Natural killer cell treated with Interleukin-12 subunit alpha and Interleukin-12 subunit beta and Interleukin-15 and Interleukin-18, amount 100 ng/mL, for 72 hours (primary cell): ENCODE data around the gene BMPR1A. TPM values are rescaled to one million over a fixed set of nuclear protein-coding genes. Genes with fewer than 3 reads are reported as not detected.
A peak's percentile ranks its signal among the peaks of the same experiment; 100 is the strongest.
"Not testable (repeated sequence)": the region's sequence is repeated elsewhere in the genome, so short reads cannot be mapped to it uniquely, and the experiment has no call there.

Source experiments
- ATAC-seq, 2 donors: fragments of 150-1000 bp; cut with Tn5 transposase in 1 of 2; sonication (Bioruptor Pico), chemical (Tn5 transposase) in 1 of 2; 2 replicates each; pipeline ENCODE4 v1.10.0; 2021
- DNase-seq: peaks from one replicate; pipeline ENCODE4 v3.0.0; 2022; ENCODE audit warnings: low spot score
- H3K27ac Mint-ChIP-seq, 2 donors: 1 replicate in 1 of 2; 2 replicates in 1 of 2; pipeline ENCODE4 v1.8.0; 2022; ENCODE audit warnings: mixed read lengths in 2 of 2, mild to moderate bottlenecking in 1 of 2, moderate library complexity in 1 of 2
- H3K27me3 Mint-ChIP-seq, 2 donors: 1 replicate in 1 of 2; 2 replicates in 1 of 2; pipeline ENCODE4 v1.8.0; 2022; ENCODE audit warnings: mixed read lengths in 2 of 2
- H3K36me3 Mint-ChIP-seq: one replicate; pipeline ENCODE4 v1.8.0; 2022; ENCODE audit warnings: mixed read lengths
- H3K4me1 Mint-ChIP-seq, 2 donors: 1 replicate in 1 of 2; 2 replicates in 1 of 2; pipeline ENCODE4 v1.8.0; 2022; ENCODE audit warnings: low read depth in 2 of 2, mixed read lengths in 2 of 2, mild to moderate bottlenecking in 1 of 2
- H3K4me3 Mint-ChIP-seq: one replicate; pipeline ENCODE4 v1.8.0; 2022; ENCODE audit warnings: mixed read lengths
- H3K9me3 Mint-ChIP-seq: 2 replicates; pipeline ENCODE4 v1.8.0; 2022; ENCODE audit warnings: mixed read lengths
- total RNA-seq, 2 donors: library from RNA; stranded (reverse); gene quantifications; one replicate each; pipeline ENCODE4 v1.2.3, GENCODE V29; 2022

Gene BMPR1A
- total RNA-seq, 2 donors from 2014 or later: 8.2 to 11.5 TPM

DNA sequence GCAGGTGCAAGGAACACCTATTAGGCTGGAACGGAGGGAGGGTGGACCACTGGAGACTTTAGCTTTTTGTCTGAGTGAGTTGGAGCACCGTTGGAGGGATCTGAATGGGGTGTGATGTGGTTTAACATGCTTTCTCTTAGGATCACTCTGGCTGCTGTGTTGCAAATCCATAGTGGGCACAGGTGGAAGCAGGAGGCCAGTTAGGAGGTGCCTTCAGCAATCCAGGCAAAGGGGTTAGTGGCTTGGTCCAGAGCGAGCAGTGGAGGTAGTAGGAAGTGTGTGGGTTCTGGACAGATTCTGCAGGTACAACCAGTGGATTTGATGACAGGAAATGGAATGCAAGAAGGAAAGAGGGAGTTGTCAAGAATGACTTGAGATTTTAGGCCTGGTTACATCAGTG, 106.0 kb downstream of the BMPR1A start:
- Mint-ChIP-seq H3K36me3 (no peaks in the 10 kb centered on the region), H3K9me3 (no peaks in the 10 kb centered on the region), H3K4me3 (no peak overlapping the region), H3K27me3 (no peaks in the 10 kb centered on the region), H3K27ac (no peak overlapping the region), H3K4me1 (no peaks in the 10 kb centered on the region)
- DNase-seq: no peak
- no peak for ATAC-seq

GRCh38 chr10:86862786-86863483, 106.5 kb downstream of the BMPR1A start:
- no peaks in the 10 kb centered on the region for H3K27me3 Mint-ChIP-seq
- no peak overlapping the region for H3K4me3 Mint-ChIP-seq
- DNase-seq: no peak
- no peaks in the 10 kb centered on the region for H3K9me3 Mint-ChIP-seq
- H3K27ac Mint-ChIP-seq: no peak overlapping the region
- no peaks in the 10 kb centered on the region for H3K4me1 Mint-ChIP-seq
- no peak for ATAC-seq
- H3K36me3 Mint-ChIP-seq: no peaks in the 10 kb centered on the region

DNA sequence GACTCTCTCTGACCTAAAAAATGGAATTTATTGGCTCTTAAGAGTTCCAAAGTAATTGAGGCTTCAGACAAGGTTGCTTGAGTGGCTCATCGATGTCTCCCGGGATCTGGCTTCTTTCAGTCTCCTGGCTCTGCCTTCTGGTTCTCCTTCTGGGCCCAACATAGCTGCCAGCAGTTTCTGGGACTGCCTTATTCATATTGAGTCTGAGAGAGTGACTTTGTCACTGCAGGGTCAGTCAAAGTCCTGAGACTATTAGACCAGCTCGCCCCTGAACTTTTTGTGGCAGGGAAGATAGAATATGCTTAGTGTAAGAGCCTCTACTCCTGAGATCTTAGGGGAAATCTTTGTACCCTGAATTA, 107.0 kb downstream of the BMPR1A start:
- Mint-ChIP-seq H3K4me3 (no peak overlapping the region), H3K27me3 (no peaks in the 10 kb centered on the region), H3K4me1 (no peaks in the 10 kb centered on the region), H3K27ac (no peak overlapping the region), H3K9me3 (no peaks in the 10 kb centered on the region), H3K36me3 (no peaks in the 10 kb centered on the region)
- DNase-seq (no peak), ATAC-seq (no peak)

- not testable (repeated sequence) for H3K4me3 Mint-ChIP-seq, H3K27me3 Mint-ChIP-seq, H3K36me3 Mint-ChIP-seq, H3K9me3 Mint-ChIP-seq, ATAC-seq, H3K4me1 Mint-ChIP-seq, DNase-seq
- peak overlapping the region in 1 of 2 donors; percentile 53 for H3K27ac Mint-ChIP-seq
These were observed 108.8 kb downstream of the BMPR1A start for GRCh38 chr10:86865011-86865811.

DNA sequence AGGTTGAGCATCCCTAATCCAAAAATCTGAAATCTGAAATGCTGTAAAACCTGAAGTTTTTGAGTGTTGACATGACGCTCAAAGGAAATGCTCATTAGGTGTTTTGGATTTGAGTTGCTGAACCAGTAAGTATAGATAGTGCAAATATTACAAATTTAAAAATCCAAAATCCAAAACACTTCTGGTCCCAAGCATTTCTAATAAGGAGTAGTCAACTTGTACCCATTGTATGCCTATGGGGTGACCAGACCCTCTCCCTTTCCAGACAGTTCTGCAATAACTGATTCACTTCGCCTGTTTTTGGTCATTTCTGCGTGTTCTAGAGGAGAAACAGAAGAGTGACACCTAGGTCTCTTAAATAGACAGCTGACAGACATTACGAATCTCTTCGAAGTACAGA, 110.7 kb downstream of the BMPR1A start:
- H3K27me3 Mint-ChIP-seq: no peaks in the 10 kb centered on the region
- DNase-seq (no peak), ATAC-seq (no peak)
- H3K4me1 Mint-ChIP-seq: no peaks in the 10 kb centered on the region
- no peak overlapping the region for H3K27ac Mint-ChIP-seq
- no peak overlapping the region for H3K4me3 Mint-ChIP-seq
- H3K36me3 Mint-ChIP-seq: no peaks in the 10 kb centered on the region
- H3K9me3 Mint-ChIP-seq: no peaks in the 10 kb centered on the region

DNA sequence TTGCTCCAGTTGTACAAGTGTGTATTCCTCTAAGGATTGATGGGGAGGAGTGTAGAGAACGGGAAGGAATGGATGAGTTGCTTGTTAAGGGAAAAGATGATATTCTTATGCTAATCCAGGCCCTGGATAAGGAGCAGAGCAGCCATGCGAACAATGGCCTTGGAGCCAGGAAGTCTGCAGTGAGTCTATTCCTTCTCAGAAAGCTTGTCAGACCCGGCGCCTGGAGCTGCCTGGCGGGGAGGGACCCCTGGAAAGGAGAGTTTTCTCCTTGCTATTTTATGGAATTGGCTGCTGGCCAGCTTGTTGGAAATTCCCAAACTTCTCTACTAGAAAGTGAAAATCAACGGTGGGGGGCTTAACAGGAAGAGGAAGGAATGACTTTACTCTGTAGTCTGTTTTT, 111.9 kb downstream of the BMPR1A start:
- DNase-seq: no peak
- no peak overlapping the region for H3K27ac Mint-ChIP-seq
- peaks cover 0 to 2% of the 10 kb centered on the region in 2 donors for H3K4me1 Mint-ChIP-seq
- H3K4me3 Mint-ChIP-seq: no peak overlapping the region
- no peaks in the 10 kb centered on the region for H3K9me3 Mint-ChIP-seq
- no peaks in the 10 kb centered on the region for H3K27me3 Mint-ChIP-seq
- H3K36me3 Mint-ChIP-seq: no peaks in the 10 kb centered on the region
- ATAC-seq: no peak

GRCh38 chr10:86870679-86871078, 114.3 kb downstream of the BMPR1A start:
- Mint-ChIP-seq H3K4me3 (no peak overlapping the region), H3K36me3 (no peaks in the 10 kb centered on the region), H3K4me1 (peaks cover 0 to 2% of the 10 kb centered on the region in 2 donors), H3K27me3 (no peaks in the 10 kb centered on the region), H3K27ac (no peak overlapping the region), H3K9me3 (no peaks in the 10 kb centered on the region)
- ATAC-seq (no peak), DNase-seq (no peak)

DNA sequence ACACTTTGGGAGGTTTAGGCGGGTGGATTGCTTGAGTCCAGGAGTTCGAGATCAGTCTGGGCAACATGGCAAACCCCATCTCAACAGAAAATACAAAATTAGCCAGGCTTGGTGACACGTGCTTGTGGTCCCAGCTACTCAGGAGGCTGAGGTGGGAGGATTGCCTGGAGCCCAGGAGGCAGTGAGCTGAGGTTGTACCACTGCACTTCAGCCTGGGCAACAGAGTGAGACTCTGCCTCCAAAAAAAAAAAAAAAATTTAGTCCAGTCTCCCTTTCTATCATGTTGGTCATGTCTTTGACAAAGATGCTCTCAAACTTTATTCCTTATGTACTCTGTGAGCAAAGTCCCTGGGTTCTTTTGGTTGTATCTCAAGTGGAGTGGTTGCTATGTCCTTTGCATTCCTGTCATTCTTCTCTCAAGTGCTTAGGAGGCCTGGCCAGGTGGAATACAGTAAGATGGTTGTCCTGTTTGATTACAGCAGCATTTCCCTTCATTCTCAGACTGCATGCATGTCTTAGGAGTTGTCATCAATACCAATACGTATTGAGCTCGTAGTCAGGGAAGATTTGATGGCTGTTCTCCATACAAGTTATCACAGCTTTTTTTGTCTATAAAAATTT, 115.3 kb downstream of the BMPR1A start:
- H3K9me3 Mint-ChIP-seq: no peaks in the 10 kb centered on the region
- peaks cover 0 to 2% of the 10 kb centered on the region in 2 donors for H3K4me1 Mint-ChIP-seq
- no peaks in the 10 kb centered on the region for H3K27me3 Mint-ChIP-seq
- H3K27ac Mint-ChIP-seq: no peak overlapping the region
- no peak for ATAC-seq
- no peak for DNase-seq
- H3K36me3 Mint-ChIP-seq: no peaks in the 10 kb centered on the region
- no peak overlapping the region for H3K4me3 Mint-ChIP-seq

DNA sequence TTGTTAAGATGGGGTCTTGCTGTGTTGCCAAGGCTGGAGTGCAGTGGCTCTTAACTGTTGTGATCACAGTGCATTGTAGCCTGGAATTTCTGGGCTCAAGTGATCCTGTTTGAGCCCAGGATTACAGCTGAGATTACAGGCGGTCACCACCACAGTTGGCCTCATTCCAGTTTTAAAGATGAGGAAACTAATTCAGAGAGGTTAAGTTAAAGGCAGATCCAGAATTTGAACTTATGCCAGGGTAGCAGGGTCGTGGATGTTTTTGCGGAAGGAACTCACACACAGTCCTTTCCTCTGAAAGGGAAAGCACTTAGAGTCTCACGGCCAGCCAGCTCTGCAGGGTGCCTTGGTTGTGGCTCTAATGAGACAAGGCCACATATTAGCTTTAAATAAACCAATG, 116.3 kb downstream of the BMPR1A start:
- Mint-ChIP-seq H3K36me3 (no peaks in the 10 kb centered on the region), H3K9me3 (no peaks in the 10 kb centered on the region), H3K27ac (no peak overlapping the region), H3K4me3 (no peak overlapping the region), H3K27me3 (no peaks in the 10 kb centered on the region), H3K4me1 (peaks cover 0 to 2% of the 10 kb centered on the region in 2 donors)
- ATAC-seq: no peak
- no peak for DNase-seq

GRCh38 chr10:86876748-86877147, 120.3 kb downstream of the BMPR1A start:
- DNase-seq (no peak), ATAC-seq (peak in 1 of 2 donors; percentile 51)
- H3K27ac Mint-ChIP-seq: no peak overlapping the region
- no peaks in the 10 kb centered on the region for H3K36me3 Mint-ChIP-seq
- no peaks in the 10 kb centered on the region for H3K9me3 Mint-ChIP-seq
- no peaks in the 10 kb centered on the region for H3K27me3 Mint-ChIP-seq
- no peak overlapping the region for H3K4me3 Mint-ChIP-seq
- peaks cover 9 to 11% of the 10 kb centered on the region in 2 donors for H3K4me1 Mint-ChIP-seq

- Mint-ChIP-seq H3K4me3 (no peak overlapping the region), H3K27ac (no peak overlapping the region), H3K27me3 (no peaks in the 10 kb centered on the region), H3K4me1 (peaks cover 7 to 11% of the 10 kb centered on the region in 2 donors), H3K36me3 (no peaks in the 10 kb centered on the region), H3K9me3 (no peaks in the 10 kb centered on the region)
- ATAC-seq (peak in 1 of 2 donors; percentile 78), DNase-seq (no peak)
These were observed 122.7 kb downstream of the BMPR1A start for GRCh38 chr10:86878983-86879713.

- Mint-ChIP-seq H3K4me3 (no peak overlapping the region), H3K27me3 (no peaks in the 10 kb centered on the region), H3K36me3 (no peaks in the 10 kb centered on the region), H3K4me1 (peaks cover 7 to 11% of the 10 kb centered on the region in 2 donors), H3K27ac (no peak overlapping the region), H3K9me3 (no peaks in the 10 kb centered on the region)
- ATAC-seq: no peak
- no peak for DNase-seq
These were observed 124.6 kb downstream of the BMPR1A start for GRCh38 chr10:86880971-86881370.

DNA sequence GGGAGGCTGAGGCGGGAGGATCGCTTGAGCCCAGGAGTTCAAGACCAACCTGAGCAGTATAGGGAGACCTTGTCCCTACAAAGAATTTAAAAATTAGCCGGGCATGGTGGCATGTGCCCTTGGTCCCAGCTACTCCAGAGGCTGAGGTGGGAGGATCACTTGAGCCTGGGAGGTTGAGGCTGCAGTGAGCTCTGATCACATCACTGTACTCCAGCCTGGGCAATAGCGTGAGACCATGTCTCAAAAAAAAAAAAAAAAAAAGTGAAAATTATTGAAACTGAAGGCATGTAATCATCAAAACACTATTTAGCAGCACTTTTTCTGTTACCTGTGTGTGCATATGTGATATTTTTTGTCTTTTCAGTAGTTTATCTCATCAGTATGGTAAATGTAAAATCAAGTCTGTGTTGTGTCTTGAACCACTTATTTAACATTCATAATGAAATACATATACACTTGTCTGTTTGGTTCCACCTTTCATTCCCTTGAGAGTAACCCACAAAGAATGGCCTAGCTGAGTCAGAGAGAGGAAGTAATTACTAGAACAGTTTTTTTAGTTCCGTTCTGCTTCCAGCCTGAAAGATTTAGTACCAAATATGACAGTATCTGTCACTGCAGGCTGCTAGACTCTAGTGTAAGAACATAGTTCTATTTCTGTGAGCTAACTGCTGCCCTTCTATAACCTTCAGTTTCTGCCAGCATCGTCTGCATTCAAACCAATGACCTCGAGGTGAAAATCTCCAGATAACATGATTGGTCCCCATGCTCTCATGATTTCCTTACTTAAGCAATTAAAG, 132.4 kb downstream of the BMPR1A start:
- Mint-ChIP-seq H3K9me3 (no peaks in the 10 kb centered on the region), H3K27me3 (no peaks in the 10 kb centered on the region), H3K27ac (peak overlapping the region in 1 of 2 donors; percentile 13), H3K36me3 (no peaks in the 10 kb centered on the region), H3K4me1 (peaks cover 0 to 8% of the 10 kb centered on the region in 2 donors), H3K4me3 (no peak overlapping the region)
- ATAC-seq (peak in 1 of 2 donors; percentile 90), DNase-seq (no peak)
